ENCODE results near the gene RNF214. TPM values are rescaled to one million over a fixed set of nuclear protein-coding genes. Genes with fewer than 3 reads are reported as not detected.

RNF214 gene
- total RNA-seq, 1 experiment from 2014 or later: 37.8 TPM

- peak overlapping the region; percentile 5 for H3K27ac ChIP-seq (ENCODE audit: low read depth, low read length, poor library complexity, severe bottlenecking)
- ChIA-PET CTCF (no interaction called here), POLR2A (ENCODE audit: low non-redundant PET) (no interaction called here)
- intact Hi-C loops (cut with micrococcal nuclease; ENCODE audit: unreplicated experiment): no loop called here
- no TSS peak for BruUV-seq (replicated peaks)
- H3K4me3 ChIP-seq (ENCODE audit: low read depth, low read length, poor library complexity, severe bottlenecking): no peak overlapping the region
- peaks cover 8% of the 10 kb centered on the region for H3K4me1 ChIP-seq (ENCODE audit: insufficient read depth, low read length, poor library complexity, severe bottlenecking)
- H3K27me3 ChIP-seq (replicated peaks; ENCODE audit: insufficient read depth, low read depth, low read length, poor library complexity): no peaks in the 10 kb centered on the region
- TF ChIP-seq, protein P1, sequence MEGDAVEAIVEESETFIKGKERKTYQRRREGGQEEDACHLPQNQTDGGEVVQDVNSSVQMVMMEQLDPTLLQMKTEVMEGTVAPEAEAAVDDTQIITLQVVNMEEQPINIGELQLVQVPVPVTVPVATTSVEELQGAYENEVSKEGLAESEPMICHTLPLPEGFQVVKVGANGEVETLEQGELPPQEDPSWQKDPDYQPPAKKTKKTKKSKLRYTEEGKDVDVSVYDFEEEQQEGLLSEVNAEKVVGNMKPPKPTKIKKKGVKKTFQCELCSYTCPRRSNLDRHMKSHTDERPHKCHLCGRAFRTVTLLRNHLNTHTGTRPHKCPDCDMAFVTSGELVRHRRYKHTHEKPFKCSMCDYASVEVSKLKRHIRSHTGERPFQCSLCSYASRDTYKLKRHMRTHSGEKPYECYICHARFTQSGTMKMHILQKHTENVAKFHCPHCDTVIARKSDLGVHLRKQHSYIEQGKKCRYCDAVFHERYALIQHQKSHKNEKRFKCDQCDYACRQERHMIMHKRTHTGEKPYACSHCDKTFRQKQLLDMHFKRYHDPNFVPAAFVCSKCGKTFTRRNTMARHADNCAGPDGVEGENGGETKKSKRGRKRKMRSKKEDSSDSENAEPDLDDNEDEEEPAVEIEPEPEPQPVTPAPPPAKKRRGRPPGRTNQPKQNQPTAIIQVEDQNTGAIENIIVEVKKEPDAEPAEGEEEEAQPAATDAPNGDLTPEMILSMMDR (conservative IDR thresholded peaks at IDR 0.05; ENCODE audit: low read depth, low read length): no peak
- TF ChIP-seq EZH2 (IDR thresholded peaks at IDR 0.05; ENCODE audit: borderline replicate concordance, low read depth, low read length, poor library complexity, severe bottlenecking): no peak
- no peak for DNase-seq (ENCODE audit: low spot score)
- H3K36me3 ChIP-seq (ENCODE audit: insufficient read depth, low read length, poor library complexity, severe bottlenecking): no peaks in the 10 kb centered on the region
- H3K9me3 ChIP-seq (ENCODE audit: low read depth, low read length, poor library complexity, severe bottlenecking): no peaks in the 10 kb centered on the region
These were observed 67.8 kb downstream of the RNF214 start for GRCh38 chr11:117300283-117300663.

DNA sequence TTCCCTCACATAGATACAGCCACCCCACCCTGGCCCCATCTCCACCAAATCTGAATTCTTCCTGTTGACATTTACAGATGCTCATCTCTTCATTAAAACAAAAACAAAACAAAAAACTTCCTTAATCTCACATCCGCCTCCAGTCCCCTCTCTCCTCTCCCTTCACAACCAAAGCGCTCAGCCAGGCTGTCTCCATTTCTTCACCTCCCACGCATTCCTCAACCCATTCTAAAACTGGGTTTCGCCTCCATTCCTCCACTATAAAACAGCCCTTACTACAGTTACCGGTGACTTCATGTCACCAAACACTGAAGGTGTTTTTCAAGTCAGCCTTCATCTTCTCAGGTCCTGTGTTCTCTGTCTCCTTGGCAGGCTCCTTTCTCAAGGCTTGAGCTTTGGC is 68.3 kb downstream of the RNF214 start:
- peaks cover 8% of the 10 kb centered on the region for H3K4me1 ChIP-seq (ENCODE audit: insufficient read depth, low read length, poor library complexity, severe bottlenecking)
- BruUV-seq (replicated peaks): no TSS peak
- no peak overlapping the region for H3K4me3 ChIP-seq (ENCODE audit: low read depth, low read length, poor library complexity, severe bottlenecking)
- ChIA-PET CTCF (no interaction called here), POLR2A (ENCODE audit: low non-redundant PET) (no interaction called here)
- H3K27ac ChIP-seq (ENCODE audit: low read depth, low read length, poor library complexity, severe bottlenecking): no peak overlapping the region
- no peaks in the 10 kb centered on the region for H3K9me3 ChIP-seq (ENCODE audit: low read depth, low read length, poor library complexity, severe bottlenecking)
- intact Hi-C loops (cut with micrococcal nuclease; ENCODE audit: unreplicated experiment): no loop called here
- no peaks in the 10 kb centered on the region for H3K36me3 ChIP-seq (ENCODE audit: insufficient read depth, low read length, poor library complexity, severe bottlenecking)
- peak; percentile 46 for DNase-seq (ENCODE audit: low spot score)
- no peaks in the 10 kb centered on the region for H3K27me3 ChIP-seq (replicated peaks; ENCODE audit: insufficient read depth, low read depth, low read length, poor library complexity)
- TF ChIP-seq, protein P1 (conservative IDR thresholded peaks at IDR 0.05; ENCODE audit: low read depth, low read length): no peak
- no peak for TF ChIP-seq EZH2 (IDR thresholded peaks at IDR 0.05; ENCODE audit: borderline replicate concordance, low read depth, low read length, poor library complexity, severe bottlenecking)

GRCh38 chr11:117302228-117302627 is 69.8 kb downstream of the RNF214 start:
- POLR2A ChIA-PET (ENCODE audit: low non-redundant PET): no interaction called here
- TF ChIP-seq EZH2 (IDR thresholded peaks at IDR 0.05; ENCODE audit: borderline replicate concordance, low read depth, low read length, poor library complexity, severe bottlenecking): no peak
- TF ChIP-seq, protein P1 (conservative IDR thresholded peaks at IDR 0.05; ENCODE audit: low read depth, low read length): no peak
- DNase-seq (ENCODE audit: low spot score): no peak
- Histone ChIP-seq H3K27ac (ENCODE audit: low read depth, low read length, poor library complexity, severe bottlenecking) (no peak overlapping the region), H3K9me3 (ENCODE audit: low read depth, low read length, poor library complexity, severe bottlenecking) (no peaks in the 10 kb centered on the region), H3K4me3 (ENCODE audit: low read depth, low read length, poor library complexity, severe bottlenecking) (no peak overlapping the region), H3K36me3 (ENCODE audit: insufficient read depth, low read length, poor library complexity, severe bottlenecking) (no peaks in the 10 kb centered on the region), H3K27me3 (replicated peaks; ENCODE audit: insufficient read depth, low read depth, low read length, poor library complexity) (no peaks in the 10 kb centered on the region), H3K4me1 (ENCODE audit: insufficient read depth, low read length, poor library complexity, severe bottlenecking) (peaks cover 8% of the 10 kb centered on the region)
- CTCF ChIA-PET: no interaction called here
- BruUV-seq (replicated peaks): no TSS peak
- intact Hi-C loops (cut with micrococcal nuclease; ENCODE audit: unreplicated experiment): no loop called here
